GM20000 (cell line): Measurements from ENCODE around the gene TMEM88.

Experiments used
- DNase-seq: peaks from one replicate; pipeline ENCODE4 v3.0.0; 2012; ENCODE audit warnings: low spot score
- TF ChIP-seq, protein P1 (sequence below): IDR thresholded peaks from 2 replicates; pipeline ENCODE4 v1.5.1; 2012; ENCODE audit warnings: mild to moderate bottlenecking, control low read depth; ENCODE audit errors: extremely low read depth, missing control alignments

The TMEM88 gene

DNA sequence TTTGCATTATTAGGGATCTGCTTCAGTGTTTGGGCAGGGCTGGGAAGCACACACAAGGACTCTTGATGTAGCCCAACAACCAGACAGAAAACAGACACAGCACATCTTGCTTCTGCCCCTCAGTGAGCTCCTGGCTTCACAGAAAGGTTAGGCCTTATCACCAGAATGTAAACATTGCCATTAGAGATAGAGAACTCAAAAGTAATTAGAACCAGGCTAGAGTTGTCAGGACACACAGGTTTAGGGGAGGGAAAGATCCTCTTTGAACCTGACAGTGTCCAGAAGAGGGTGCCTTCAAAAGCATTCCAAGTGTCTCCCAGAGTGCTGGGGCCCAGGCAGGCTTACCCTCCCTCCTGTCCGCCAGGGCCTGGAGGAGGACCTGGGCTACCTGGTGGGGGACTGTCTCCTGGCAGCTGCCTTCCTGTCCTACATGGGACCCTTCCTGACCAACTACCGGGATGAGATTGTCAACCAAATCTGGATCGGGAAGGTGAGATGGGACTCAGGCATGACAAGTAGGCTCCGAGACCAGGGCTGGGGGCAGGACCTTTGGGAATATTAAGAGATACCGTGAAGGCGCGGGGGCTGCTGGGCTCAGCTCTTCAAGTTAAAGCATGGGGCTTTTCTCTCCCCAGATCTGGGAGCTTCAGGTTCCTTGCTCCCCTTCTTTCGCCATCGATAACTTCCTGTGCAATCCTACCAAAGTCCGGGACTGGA lies 37.8 kb upstream of the TMEM88 start:
- TF ChIP-seq, protein P1, sequence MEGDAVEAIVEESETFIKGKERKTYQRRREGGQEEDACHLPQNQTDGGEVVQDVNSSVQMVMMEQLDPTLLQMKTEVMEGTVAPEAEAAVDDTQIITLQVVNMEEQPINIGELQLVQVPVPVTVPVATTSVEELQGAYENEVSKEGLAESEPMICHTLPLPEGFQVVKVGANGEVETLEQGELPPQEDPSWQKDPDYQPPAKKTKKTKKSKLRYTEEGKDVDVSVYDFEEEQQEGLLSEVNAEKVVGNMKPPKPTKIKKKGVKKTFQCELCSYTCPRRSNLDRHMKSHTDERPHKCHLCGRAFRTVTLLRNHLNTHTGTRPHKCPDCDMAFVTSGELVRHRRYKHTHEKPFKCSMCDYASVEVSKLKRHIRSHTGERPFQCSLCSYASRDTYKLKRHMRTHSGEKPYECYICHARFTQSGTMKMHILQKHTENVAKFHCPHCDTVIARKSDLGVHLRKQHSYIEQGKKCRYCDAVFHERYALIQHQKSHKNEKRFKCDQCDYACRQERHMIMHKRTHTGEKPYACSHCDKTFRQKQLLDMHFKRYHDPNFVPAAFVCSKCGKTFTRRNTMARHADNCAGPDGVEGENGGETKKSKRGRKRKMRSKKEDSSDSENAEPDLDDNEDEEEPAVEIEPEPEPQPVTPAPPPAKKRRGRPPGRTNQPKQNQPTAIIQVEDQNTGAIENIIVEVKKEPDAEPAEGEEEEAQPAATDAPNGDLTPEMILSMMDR: no peak
- DNase-seq: no peak

DNA sequence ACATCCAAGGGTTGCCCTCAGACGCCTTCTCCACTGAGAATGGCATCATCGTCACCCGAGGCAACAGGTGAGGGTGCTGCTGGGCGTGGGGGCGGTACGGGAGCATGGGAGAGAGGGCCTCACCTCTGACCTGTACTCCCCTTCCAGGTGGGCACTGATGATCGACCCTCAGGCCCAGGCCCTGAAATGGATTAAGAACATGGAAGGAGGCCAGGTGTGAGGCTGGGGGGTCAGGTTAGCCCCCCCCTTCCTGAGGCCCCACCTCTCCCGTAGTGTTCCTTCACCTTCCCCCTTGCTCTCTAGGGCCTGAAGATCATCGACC lies 37.3 kb upstream of the TMEM88 start:
- TF ChIP-seq, protein P1: no peak
- DNase-seq: no peak

DNA sequence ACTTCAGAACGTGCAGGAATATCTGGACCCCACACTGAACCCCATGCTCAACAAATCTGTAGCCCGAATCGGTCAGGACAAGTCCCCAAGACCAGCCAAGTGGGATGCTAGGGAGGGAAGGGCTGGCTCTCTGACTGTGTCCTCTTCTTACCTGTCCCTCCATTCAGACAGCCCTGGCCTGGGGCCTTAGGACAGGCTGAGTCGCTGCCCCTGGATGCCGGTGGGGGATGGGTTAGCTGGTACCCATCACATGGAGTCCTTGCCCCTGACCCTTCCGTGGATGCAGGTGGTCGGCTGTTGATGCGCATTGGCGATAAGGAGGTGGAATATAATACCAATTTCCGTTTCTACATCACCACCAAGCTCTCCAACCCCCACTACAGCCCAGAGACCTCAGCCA lies 36.8 kb upstream of the TMEM88 start:
- no peak for DNase-seq
- TF ChIP-seq, protein P1: no peak

DNA sequence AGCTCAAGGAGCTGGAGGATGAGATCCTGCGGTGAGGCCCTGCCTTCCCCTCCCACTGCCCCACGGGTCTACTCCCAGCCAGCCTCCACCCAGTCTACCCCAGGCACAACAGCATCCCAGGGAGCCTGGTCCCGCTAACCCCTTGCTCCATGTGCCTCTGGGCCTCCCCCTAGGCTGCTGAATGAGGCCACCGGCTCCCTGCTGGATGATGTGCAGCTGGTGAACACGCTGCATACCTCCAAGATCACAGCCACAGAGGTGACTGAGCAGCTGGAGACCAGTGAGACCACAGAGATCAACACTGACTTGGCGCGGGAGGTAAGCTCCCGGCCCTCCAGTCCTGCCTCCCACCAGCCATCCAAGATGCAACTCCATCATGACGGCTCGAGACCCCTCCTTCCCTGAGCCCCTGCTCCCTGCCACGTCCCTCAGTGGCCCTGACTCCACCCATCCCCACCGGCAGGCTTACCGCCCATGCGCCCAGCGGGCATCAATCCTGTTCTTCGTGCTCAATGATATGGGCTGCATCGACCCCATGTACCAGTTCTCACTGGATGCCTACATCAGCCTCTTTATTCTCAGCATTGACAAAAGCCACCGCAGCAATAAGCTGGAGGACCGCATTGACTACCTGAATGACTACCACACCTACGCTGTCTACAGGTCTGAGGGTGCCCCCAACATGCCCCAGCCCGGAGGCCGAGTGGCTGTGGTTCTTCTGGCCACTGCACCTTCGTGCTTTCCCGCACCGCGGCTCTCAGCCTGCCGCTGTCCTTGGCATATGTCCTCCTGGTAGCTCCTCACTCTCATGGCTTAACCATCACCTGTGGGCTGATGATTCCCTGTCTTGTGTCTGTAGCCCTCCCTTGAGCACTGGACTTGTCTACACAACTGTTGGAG lies 35.9 kb upstream of the TMEM88 start:
- DNase-seq: no peak
- TF ChIP-seq, protein P1: no peak

DNA sequence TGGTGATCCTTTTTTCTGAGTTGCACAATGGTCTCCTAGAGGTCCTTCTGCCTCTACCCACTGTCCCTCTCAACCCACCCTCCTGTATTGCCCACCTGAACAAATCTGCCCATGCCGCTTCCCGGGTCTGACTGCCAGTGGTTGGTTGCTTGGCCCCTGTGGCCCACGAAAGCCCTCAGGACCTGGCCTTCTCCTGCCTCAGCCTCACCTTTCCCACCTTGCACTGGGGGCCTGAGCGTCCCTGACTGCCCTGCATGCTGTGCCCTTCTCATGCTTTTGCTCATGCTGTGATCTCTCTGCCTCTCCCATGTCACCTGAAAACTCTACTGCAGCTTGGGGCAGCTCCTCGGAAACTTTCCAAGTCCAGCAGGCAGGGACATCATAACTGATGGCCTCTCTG lies 34.6 kb upstream of the TMEM88 start:
- no peak for DNase-seq
- TF ChIP-seq, protein P1: no peak

DNA sequence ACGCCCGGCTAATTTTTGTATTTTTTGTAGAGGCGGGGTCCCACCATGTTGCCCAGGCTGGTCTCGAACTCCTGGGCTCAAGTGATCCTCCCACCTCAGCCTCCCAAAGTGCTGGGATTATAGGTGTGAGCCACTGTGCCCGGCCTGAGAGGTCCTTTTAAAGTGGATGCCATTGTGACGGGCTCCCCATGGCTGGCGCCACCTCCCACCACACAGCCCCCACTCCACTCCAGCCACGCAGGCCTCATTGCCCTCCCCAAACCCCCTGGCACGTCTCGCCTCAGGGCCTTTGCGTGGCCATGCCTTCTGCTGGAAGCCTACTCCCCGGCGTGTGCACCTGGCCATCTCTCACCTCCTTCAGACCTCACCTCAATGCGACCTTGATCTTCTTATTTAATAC lies 32.7 kb upstream of the TMEM88 start:
- TF ChIP-seq, protein P1: no peak
- no peak for DNase-seq

DNA sequence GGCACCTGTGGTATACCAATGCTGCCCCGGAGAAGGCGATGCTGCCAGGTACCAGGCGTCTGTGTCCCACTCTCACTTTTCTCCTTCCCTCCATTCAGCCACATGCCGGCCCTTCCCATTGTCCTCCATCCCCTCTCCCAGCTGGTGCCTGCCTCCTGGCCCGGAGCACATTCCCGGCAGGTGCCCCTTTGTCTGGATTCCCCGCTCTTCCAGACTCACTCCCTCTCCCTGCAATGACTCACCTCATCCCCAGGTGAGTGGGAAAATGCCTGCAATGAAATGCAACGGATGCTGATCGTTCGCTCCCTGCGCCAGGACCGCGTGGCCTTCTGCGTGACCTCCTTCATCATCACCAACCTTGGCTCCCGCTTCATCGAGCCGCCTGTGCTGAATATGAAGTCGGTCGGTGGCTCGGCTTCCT lies 31.3 kb upstream of the TMEM88 start:
- TF ChIP-seq, protein P1: no peak
- DNase-seq: no peak
